ENCODE data around the gene CAMK1. TPM values are rescaled to one million over a fixed set of nuclear protein-coding genes. Genes with fewer than 3 reads are reported as not detected.

CAMK1 gene
- total and polyA plus RNA-seq, 10 donors: 10.1 to 30.5 (median 22.7) TPM

DNA sequence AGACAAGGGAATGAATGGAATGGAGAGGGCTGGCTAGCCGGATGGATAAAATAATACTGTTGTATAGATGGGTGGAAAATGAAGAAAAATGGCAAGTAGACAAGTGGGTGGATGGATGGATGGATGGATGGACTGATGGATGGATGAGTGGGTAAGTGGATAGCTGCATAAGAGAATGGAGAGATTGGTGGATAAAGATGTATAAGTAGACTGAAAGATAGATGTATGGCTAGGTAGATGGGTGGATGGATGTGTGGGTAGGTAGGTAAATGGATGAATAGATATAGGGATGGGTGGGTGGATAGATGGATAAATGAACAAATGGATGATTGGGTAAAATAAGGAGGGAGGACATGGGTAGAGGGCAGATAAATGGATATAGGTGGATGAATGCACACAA, 52.2 kb downstream of the CAMK1 start:
- no peak overlapping the region for H3K4me3 ChIP-seq
- 89 to 96% (median 92%) methylated on average over 1 of the region's 1 CpG for WGBS, 5 donors
- DNase-seq: no peak
- no peaks in the 10 kb centered on the region for H3K9me3 ChIP-seq
- H3K36me3 ChIP-seq: no peaks in the 10 kb centered on the region
- H3K4me1 ChIP-seq: peaks cover 0 to 30% (median 5%) of the 10 kb centered on the region in 6 donors
- H3K27ac ChIP-seq: no peak overlapping the region
- TF ChIP-seq POLR2AphosphoS5 (IDR thresholded peaks at IDR 0.05) (no peak), POLR2A (IDR thresholded peaks at IDR 0.05) (no peak), CTCF (IDR thresholded peaks at IDR 0.05 in 8 of 11, conservative IDR thresholded peaks at IDR 0.05 in 3 of 11) (no peak)
- intact Hi-C loops (cut with DNase I; ENCODE audit: low total_unique reads): no loop called here
- H3K27me3 ChIP-seq (replicated peaks in 1 of 7): peaks cover 0 to 5% (median 0%) of the 10 kb centered on the region in 7 donors

DNA sequence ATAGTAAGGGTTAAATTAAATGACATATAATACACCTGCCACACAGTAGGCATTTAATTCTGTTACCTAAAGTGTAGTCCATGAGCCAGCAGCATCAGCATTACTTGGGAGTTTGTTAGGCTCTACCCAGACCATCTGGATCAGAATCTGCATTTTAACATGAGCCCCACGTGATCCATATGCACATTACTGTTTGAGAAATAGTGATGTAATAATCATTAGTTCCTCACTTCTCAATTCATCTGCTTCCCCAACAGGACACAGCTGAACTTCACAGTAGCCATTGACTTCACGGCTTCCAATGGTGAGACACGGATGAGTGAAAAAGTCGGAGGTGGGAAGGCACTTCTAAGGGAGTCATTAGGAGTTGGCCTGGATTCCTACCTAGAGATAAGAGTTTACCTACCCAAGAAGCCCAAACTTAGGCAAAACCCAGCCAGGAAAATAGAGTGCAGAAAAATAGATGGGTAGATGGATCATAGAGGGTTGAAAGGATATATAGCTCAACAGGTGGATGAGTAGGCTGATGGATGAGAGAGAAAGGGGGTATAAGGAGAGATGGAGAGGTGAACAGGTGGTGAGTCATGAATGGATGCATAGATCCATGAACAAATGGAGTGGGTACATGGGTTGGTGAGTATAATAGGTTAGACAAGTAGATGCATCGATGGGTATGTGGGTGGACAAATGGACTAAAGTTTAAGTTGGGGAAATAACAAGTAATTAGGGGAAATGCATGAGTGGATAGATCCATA, 52.8 kb downstream of the CAMK1 start:
- Histone ChIP-seq H3K27ac (no peak overlapping the region), H3K4me3 (no peak overlapping the region), H3K4me1 (peaks cover 0 to 30% (median 5%) of the 10 kb centered on the region in 6 donors), H3K9me3 (no peaks in the 10 kb centered on the region), H3K27me3 (replicated peaks in 1 of 7) (peaks cover 0 to 5% (median 0%) of the 10 kb centered on the region in 7 donors), H3K36me3 (no peaks in the 10 kb centered on the region)
- intact Hi-C loops (cut with DNase I; ENCODE audit: low total_unique reads): no loop called here
- no peak for TF ChIP-seq CTCF (IDR thresholded peaks at IDR 0.05 in 8 of 11, conservative IDR thresholded peaks at IDR 0.05 in 3 of 11)
- TF ChIP-seq POLR2A (IDR thresholded peaks at IDR 0.05): no peak
- TF ChIP-seq POLR2AphosphoS5 (IDR thresholded peaks at IDR 0.05): no peak
- 57 to 82% (median 72%) methylated on average over 5 of the region's 5 CpGs for WGBS, 5 donors
- DNase-seq: no peak

GRCh38 chr3:9715764-9716437, 53.8 kb downstream of the CAMK1 start:
- Histone ChIP-seq H3K4me3 (no peak overlapping the region), H3K27ac (peak overlapping the region in 2 of 8 donors; percentile 10 to 53), H3K27me3 (replicated peaks in 1 of 7) (peaks cover 0 to 5% (median 0%) of the 10 kb centered on the region in 7 donors), H3K4me1 (peaks cover 0 to 21% (median 3%) of the 10 kb centered on the region in 6 donors), H3K9me3 (no peaks in the 10 kb centered on the region), H3K36me3 (no peaks in the 10 kb centered on the region)
- intact Hi-C loops (cut with DNase I; ENCODE audit: low total_unique reads): no loop called here
- peak in 7 of 11 experiments; percentile 24 to 58 (median 45) for TF ChIP-seq CTCF (IDR thresholded peaks at IDR 0.05 in 8 of 11, conservative IDR thresholded peaks at IDR 0.05 in 3 of 11)
- no peak for TF ChIP-seq POLR2AphosphoS5 (IDR thresholded peaks at IDR 0.05)
- WGBS, 5 donors: 30 to 36% (median 31%) methylated on average over 6 of the region's 6 CpGs
- no peak for DNase-seq

DNA sequence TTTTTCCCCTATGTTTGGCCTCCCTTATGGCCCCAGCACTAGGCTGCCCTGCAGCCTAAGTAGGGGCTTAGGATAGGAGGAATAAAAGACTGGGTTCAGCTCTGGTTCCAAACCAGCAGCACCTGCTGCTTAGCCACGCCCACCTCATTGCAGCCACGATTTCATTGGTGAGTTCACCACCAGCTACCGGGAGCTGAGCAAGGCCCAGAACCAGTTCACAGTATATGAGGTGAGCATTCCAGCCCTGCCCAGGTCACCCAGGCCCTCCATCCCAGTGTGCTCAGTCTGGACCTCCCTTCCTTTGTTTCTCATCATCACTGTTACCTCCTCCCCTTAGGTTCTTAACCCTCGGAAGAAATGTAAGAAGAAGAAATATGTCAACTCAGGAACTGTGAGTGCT, 54.6 kb downstream of the CAMK1 start:
- no peaks in the 10 kb centered on the region for H3K36me3 ChIP-seq
- intact Hi-C loops (cut with DNase I; ENCODE audit: low total_unique reads): no loop called here
- no peak overlapping the region for H3K4me3 ChIP-seq
- no peak overlapping the region for H3K27ac ChIP-seq
- H3K27me3 ChIP-seq (replicated peaks in 1 of 7): peaks cover 0 to 5% (median 0%) of the 10 kb centered on the region in 7 donors
- no peak for DNase-seq
- peaks cover 0 to 21% (median 3%) of the 10 kb centered on the region in 6 donors for H3K4me1 ChIP-seq
- TF ChIP-seq POLR2A (IDR thresholded peaks at IDR 0.05) (no peak), POLR2AphosphoS5 (IDR thresholded peaks at IDR 0.05) (no peak)
- WGBS, 5 donors: 14 to 32% (median 26%) methylated on average over 4 of the region's 4 CpGs
- no peaks in the 10 kb centered on the region for H3K9me3 ChIP-seq
